ENCODE data around the gene ZNF175.

GRCh38 chr19:51550848-51551672, 20.0 kb upstream of the ZNF175 start:
- TF ChIP-seq POLR2A (IDR thresholded peaks at IDR 0.05; ENCODE audit: low read depth, low read length) (no peak), TAF1 (IDR thresholded peaks at IDR 0.05; ENCODE audit: borderline replicate concordance, low read depth, low read length) (no peak)
